SK-N-SH treated with all-trans-retinoic acid at 6 μM for 48 hours (cell line): ENCODE measurements around the gene DPEP2NB.

Experiments
- TCF4 ChIP-seq: fragments of 250-450 bp; sonication (Bioruptor Pico); IDR thresholded peaks from 2 replicates; pipeline ENCODE4 v1.8.0; 2021; ENCODE audit warnings: mild to moderate bottlenecking, moderate library complexity, borderline replicate concordance
- ZFP3 ChIP-seq: fragments of 250-450 bp; sonication (Bioruptor Pico); IDR thresholded peaks from 2 replicates; pipeline ENCODE4 v1.5.0; 2020; ENCODE audit warnings: mild to moderate bottlenecking, moderate library complexity

DNA sequence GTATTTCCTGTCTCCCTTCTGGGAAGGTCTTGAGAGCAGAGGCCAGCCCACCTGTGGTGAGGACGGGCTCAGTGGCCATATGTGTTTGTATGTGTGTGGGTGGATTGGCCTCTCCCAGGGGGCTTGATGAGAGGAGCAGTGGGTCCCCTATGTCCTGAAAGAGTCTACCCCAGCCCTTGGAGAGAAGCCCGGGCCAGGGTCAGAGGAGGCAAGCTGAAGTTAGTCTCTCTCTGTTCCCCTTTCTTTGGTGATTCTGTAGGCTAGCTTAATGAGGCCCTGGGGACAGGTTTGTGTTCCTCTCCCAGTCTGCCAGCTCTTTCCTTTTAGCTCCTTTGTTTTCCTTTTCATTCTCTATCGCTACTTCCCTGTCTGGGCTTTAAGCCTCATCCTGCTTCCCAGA, 45.7 kb upstream of the DPEP2NB start:
- TF ChIP-seq TCF4 (CRISPR knock-in tag) (no peak), ZFP3 (CRISPR knock-in tag) (no peak)
